ENCODE results near the gene PCNP. TPM values are rescaled to one million over a fixed set of nuclear protein-coding genes. Genes with fewer than 3 reads are reported as not detected.

Gene PCNP, protein sequence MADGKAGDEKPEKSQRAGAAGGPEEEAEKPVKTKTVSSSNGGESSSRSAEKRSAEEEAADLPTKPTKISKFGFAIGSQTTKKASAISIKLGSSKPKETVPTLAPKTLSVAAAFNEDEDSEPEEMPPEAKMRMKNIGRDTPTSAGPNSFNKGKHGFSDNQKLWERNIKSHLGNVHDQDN
- 100 to 1,000 TPM; 146 to 178 (median 163) TPM for total RNA-seq
- 100 to 1,000 TPM in 1 of 3 donors, 10 to 100 TPM in 2; 72.4 to 129 (median 95.5) TPM for polyA plus RNA-seq

DNA sequence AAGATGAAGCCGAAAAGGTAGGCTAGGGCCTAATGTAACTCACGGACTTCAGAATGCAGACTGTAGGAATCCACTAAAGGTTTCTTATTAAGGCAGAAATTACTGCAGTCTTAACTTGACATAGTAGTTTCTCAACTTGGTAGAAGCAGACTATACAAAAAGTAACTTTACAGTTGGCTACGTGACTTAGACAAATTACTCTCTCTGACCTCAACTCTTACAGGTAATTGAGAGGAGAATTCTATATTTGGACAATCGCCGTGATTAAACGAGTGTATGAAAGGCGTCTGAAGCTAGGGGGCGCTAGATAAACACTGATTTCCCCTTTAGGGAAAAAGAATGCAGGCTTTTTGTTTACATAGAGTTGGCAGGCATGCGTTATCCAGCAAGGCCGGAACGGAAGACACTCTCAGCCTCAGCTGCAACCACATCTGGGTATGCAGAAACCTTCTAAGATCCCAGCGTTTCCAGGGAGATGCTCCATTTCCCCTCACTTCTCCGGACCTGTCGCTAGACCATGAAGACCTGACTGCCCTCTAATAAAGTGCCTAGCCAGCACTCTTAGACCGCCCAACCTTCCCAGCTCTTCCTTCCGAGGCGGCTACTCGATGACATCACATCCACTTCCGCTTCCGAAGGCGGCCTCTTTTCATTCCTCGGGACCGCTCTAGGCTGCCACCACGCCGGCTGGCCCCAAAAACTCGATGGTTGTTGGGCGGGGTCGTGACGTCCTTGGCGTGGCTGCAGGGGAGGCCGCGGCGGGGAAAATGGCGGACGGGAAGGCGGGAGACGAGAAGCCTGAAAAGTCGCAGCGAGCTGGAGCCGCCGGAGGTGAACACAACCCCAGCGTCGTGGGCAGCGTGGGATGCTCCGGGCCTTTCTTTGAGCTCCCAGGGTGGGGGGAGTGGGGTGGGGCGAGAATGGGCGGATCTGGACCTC, at the start of gene PCNP:
PCNP (plus strand) TSS at position 732 of the 939 bp plus-strand sequence; CDS start at position 768, 36 bp downstream.
- Histone ChIP-seq H3K9me3 (no peaks in the 10 kb centered on the region), H3K36me3 (peaks cover 0 to 6% (median 2%) of the 10 kb centered on the region in 4 donors), H3K27me3 (no peaks in the 10 kb centered on the region), H3K4me3 (peak within 1 kb of the TSS; percentile 70 to 97 (median 94)), H3K4me1 (peaks cover 0 to 49% (median 36%) of the 10 kb centered on the region in 4 donors), H3K27ac (peak within 1 kb of the TSS; percentile 94 to 99 (median 98))
- TF ChIP-seq, protein P1, sequence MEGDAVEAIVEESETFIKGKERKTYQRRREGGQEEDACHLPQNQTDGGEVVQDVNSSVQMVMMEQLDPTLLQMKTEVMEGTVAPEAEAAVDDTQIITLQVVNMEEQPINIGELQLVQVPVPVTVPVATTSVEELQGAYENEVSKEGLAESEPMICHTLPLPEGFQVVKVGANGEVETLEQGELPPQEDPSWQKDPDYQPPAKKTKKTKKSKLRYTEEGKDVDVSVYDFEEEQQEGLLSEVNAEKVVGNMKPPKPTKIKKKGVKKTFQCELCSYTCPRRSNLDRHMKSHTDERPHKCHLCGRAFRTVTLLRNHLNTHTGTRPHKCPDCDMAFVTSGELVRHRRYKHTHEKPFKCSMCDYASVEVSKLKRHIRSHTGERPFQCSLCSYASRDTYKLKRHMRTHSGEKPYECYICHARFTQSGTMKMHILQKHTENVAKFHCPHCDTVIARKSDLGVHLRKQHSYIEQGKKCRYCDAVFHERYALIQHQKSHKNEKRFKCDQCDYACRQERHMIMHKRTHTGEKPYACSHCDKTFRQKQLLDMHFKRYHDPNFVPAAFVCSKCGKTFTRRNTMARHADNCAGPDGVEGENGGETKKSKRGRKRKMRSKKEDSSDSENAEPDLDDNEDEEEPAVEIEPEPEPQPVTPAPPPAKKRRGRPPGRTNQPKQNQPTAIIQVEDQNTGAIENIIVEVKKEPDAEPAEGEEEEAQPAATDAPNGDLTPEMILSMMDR (IDR thresholded peaks at IDR 0.05): peak; percentile 85 to 97 (median 91)
- TF ChIP-seq POLR2A (IDR thresholded peaks at IDR 0.05): peak; percentile 81 to 84
- TF ChIP-seq EP300 (IDR thresholded peaks at IDR 0.05): peak in 1 of 4 donors; percentile 71
- peak; percentile 89 to 97 (median 94) for TF ChIP-seq POLR2AphosphoS5 (IDR thresholded peaks at IDR 0.05)
- intact Hi-C loops (cut with DNase I): loop anchor here (1.0 to 5.0 kb wide), 3 partner anchors 12 to 204 kb away; partner anchors contain the start of genes NXPE3, TRMT10C and ZBTB11
- peak; percentile 99 for DNase-seq
- WGBS, 2 donors: 2% methylated on average over 47 of the region's 47 CpGs

DNA sequence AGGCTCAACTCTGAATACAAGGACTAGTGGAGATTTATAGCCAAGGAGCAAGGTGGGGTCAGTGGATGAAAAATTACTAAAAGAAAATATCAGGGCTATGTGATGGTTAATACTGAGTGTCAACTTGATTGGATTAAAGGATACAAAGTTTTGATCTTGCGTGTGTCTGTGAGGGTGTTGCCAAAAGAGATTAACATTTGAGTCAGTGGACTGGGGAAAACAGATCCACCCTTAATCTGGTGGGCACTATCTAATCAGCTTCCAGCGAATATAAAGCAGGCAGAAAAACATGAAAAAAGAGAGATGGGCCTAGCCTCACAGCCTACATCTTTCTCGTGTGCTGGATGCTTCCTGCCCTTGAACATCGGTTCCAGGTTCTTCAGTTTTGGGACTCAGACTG, 46.5 kb upstream of the PCNP start:
- Histone ChIP-seq H3K4me3 (no peak overlapping the region), H3K4me1 (no peaks in the 10 kb centered on the region), H3K36me3 (no peaks in the 10 kb centered on the region), H3K27ac (no peak overlapping the region), H3K27me3 (no peaks in the 10 kb centered on the region), H3K9me3 (peaks cover 0 to 3% (median 0%) of the 10 kb centered on the region in 4 donors)
- TF ChIP-seq POLR2AphosphoS5 (IDR thresholded peaks at IDR 0.05): no peak
- no peak for TF ChIP-seq POLR2A (IDR thresholded peaks at IDR 0.05)
- TF ChIP-seq EP300 (IDR thresholded peaks at IDR 0.05): no peak
- TF ChIP-seq, protein P1 (IDR thresholded peaks at IDR 0.05): no peak
- DNase-seq: no peak
- 89 to 91% methylated on average over 4 of the region's 4 CpGs for WGBS, 2 donors
- intact Hi-C loops (cut with DNase I): no loop called here

DNA sequence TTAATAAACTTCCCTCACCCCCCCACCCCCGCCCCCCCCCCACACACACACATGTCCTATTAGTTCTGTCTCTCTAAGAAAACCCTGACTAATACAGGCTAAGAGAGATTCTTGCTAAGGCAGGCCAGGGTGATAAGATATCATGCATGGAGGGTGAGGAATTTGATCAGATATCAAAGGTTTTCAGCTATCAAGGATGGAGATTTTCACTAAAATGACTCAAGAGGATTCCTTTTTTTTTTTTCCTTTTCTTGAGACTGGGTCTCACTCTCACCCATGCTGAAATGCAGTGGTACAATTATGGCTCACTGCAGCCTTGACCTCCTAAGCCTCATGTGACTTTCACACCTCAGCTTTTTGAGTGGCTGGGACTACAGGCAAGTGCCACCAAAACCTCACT, 46.1 kb upstream of the PCNP start:
- Histone ChIP-seq H3K9me3 (peaks cover 0 to 3% (median 0%) of the 10 kb centered on the region in 4 donors), H3K36me3 (no peaks in the 10 kb centered on the region), H3K4me1 (peaks cover 0 to under 1% (median under 1%) of the 10 kb centered on the region in 4 donors), H3K4me3 (no peak overlapping the region), H3K27ac (no peak overlapping the region), H3K27me3 (no peaks in the 10 kb centered on the region)
- WGBS, 2 donors: 16 to 73% methylated on average over 1 of the region's 1 CpG
- intact Hi-C loops (cut with DNase I): no loop called here
- no peak for TF ChIP-seq EP300 (IDR thresholded peaks at IDR 0.05)
- TF ChIP-seq, protein P1 (IDR thresholded peaks at IDR 0.05): no peak
- TF ChIP-seq POLR2AphosphoS5 (IDR thresholded peaks at IDR 0.05): no peak
- no peak for TF ChIP-seq POLR2A (IDR thresholded peaks at IDR 0.05)
- no peak for DNase-seq

DNA sequence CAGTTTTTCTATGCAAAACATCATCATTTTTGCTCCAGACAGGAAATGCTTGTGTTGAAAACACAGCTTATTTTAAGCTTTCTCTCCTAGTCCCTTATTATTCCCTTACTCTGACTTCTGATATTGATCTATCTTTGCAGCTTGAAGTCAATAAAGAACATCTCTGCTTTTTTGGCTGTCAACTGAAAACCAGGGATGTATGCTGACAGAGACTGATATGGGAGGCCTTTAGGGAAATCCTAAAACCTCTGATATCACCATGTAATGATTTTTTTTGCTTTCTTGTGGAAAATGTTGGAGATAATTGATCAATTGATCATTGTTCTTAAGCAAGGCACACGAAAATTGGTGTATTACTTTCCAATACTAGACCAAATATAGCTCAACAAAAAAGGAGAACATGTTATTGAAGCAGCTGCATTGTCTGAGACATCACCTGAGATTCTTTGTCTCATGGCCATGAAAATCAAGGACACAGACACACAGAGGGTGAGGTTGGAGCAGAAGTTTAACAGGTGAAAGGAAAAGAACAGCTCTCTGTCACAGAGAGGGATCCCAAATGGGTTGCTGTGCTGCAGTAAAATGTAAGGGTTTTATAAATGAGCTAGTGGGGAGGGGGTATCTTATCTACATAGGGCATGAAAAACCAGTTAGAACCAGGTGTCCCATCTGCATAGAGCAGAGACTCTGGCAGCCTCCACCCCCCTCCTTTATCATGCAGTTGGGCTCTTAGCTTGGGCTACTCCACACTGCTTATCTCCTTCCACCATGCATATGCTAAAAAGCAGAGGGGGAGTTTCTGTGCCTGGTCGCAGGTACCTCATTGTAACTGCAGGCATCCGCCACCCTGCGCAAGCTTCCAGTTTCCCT, 43.9 kb upstream of the PCNP start:
- TF ChIP-seq POLR2A (IDR thresholded peaks at IDR 0.05) (no peak), POLR2AphosphoS5 (IDR thresholded peaks at IDR 0.05) (no peak), EP300 (IDR thresholded peaks at IDR 0.05) (no peak)
- TF ChIP-seq, protein P1 (IDR thresholded peaks at IDR 0.05): no peak
- Histone ChIP-seq H3K4me3 (no peak overlapping the region), H3K9me3 (peaks cover 0 to 3% (median 0%) of the 10 kb centered on the region in 4 donors), H3K27ac (no peak overlapping the region), H3K4me1 (peaks cover 0 to 17% (median 12%) of the 10 kb centered on the region in 4 donors), H3K27me3 (no peaks in the 10 kb centered on the region), H3K36me3 (no peaks in the 10 kb centered on the region)
- intact Hi-C loops (cut with DNase I): no loop called here
- WGBS, 2 donors: 82 to 91% methylated on average over 4 of the region's 4 CpGs
- no peak for DNase-seq

Data from sigmoid colon (tissue), 7 donors.